Liver (tissue), 9 donors: ENCODE measurements around the gene CXCL6. TPM values are rescaled to one million over a fixed set of nuclear protein-coding genes. Genes with fewer than 3 reads are reported as not detected.

Experiments
- DNase-seq: peaks from one replicate; pipeline ENCODE4 v3.0.0-alpha.2; 2017; ENCODE audit warnings: low spot score
- H3K27ac ChIP-seq, 2 donors: one replicate each; pipeline ENCODE4 v1.7.0; 2013; ENCODE audit warnings: inconsistent platforms in 2 of 2, low read length in 2 of 2, control low read depth in 1 of 2, low read depth in 1 of 2, mild to moderate bottlenecking in 1 of 2
- H3K27me3 ChIP-seq, 4 donors: one replicate each; pipeline versions ENCODE4 v1.6.1 to v1.7.0; 2013; ENCODE audit warnings: low read length in 3 of 4, inconsistent platforms in 1 of 4, mild to moderate bottlenecking in 1 of 4, moderate library complexity in 1 of 4; ENCODE audit not compliant: control insufficient read depth in 4 of 4, insufficient read depth in 4 of 4
- H3K36me3 ChIP-seq, 4 donors: one replicate each; pipeline versions ENCODE4 v1.6.1 to v1.7.0; 2013; ENCODE audit warnings: low read length in 3 of 4, mild to moderate bottlenecking in 3 of 4, low read depth in 1 of 4, moderate library complexity in 1 of 4; ENCODE audit not compliant: control insufficient read depth in 4 of 4, insufficient read depth in 3 of 4
- H3K4me1 ChIP-seq, 4 donors: one replicate each; pipeline versions ENCODE4 v1.6.1 to v1.7.0; 2013; ENCODE audit warnings: low read length in 3 of 4, mild to moderate bottlenecking in 3 of 4, moderate library complexity in 1 of 4; ENCODE audit not compliant: control insufficient read depth in 4 of 4, insufficient read depth in 4 of 4
- H3K4me3 ChIP-seq, 3 donors: one replicate each; pipeline versions ENCODE4 v1.6.1 to v1.7.0; 2013; ENCODE audit warnings: low read length in 3 of 3, control low read depth in 1 of 3, low read depth in 1 of 3, mild to moderate bottlenecking in 1 of 3
- H3K9ac ChIP-seq, 2 donors: one replicate each; pipeline ENCODE4 v1.7.0; 2013; ENCODE audit warnings: low read length in 2 of 2, mild to moderate bottlenecking in 2 of 2, moderate library complexity in 2 of 2, control low read depth in 1 of 2, low read depth in 1 of 2
- H3K9me3 ChIP-seq, 4 donors: one replicate each; pipeline versions ENCODE4 v1.6.1 to v1.7.0; 2013; ENCODE audit warnings: low read length in 3 of 4; ENCODE audit not compliant: control insufficient read depth in 4 of 4
- EGR1 ChIP-seq, 2 donors: IDR thresholded peaks; 2 replicates each; pipeline ENCODE4 v1.6.1; 2016 to 2018; ENCODE audit warnings: antibody characterized with exemption in 2 of 2, low read depth in 2 of 2
- FOXA1 ChIP-seq: IDR thresholded peaks from 2 replicates; pipeline ENCODE4 v1.6.1; 2016; ENCODE audit warnings: antibody characterized with exemption
- FOXA2 ChIP-seq: IDR thresholded peaks from 2 replicates; pipeline ENCODE4 v1.6.1; 2016; ENCODE audit warnings: antibody characterized with exemption
- GABPA ChIP-seq, 2 donors: IDR thresholded peaks in 1 of 2; conservative IDR thresholded peaks in 1 of 2; 2 replicates each; pipeline ENCODE4 v1.6.1; 2016; ENCODE audit warnings: antibody characterized with exemption in 2 of 2, mild to moderate bottlenecking in 1 of 2, moderate library complexity in 1 of 2
- HNF4A ChIP-seq, 2 donors: conservative IDR thresholded peaks; 2 replicates each; pipeline ENCODE4 v1.6.1; 2016; ENCODE audit warnings: antibody characterized with exemption in 2 of 2, mild to moderate bottlenecking in 2 of 2
- HNF4G ChIP-seq: IDR thresholded peaks from 2 replicates; pipeline ENCODE4 v1.6.1; 2016; ENCODE audit warnings: antibody characterized with exemption
- JUND ChIP-seq, 2 donors: IDR thresholded peaks; 2 replicates each; pipeline ENCODE4 v1.6.1; 2016; ENCODE audit warnings: antibody characterized with exemption in 2 of 2
- MAX ChIP-seq: IDR thresholded peaks from 2 replicates; pipeline ENCODE4 v1.6.1; 2016; ENCODE audit warnings: antibody characterized with exemption
- NR2F2 ChIP-seq: IDR thresholded peaks from 2 replicates; pipeline ENCODE4 v1.6.1; 2016; ENCODE audit warnings: antibody characterized with exemption
- RAD21 ChIP-seq, 2 donors: IDR thresholded peaks; 2 replicates each; pipeline ENCODE4 v1.6.1; 2016; ENCODE audit warnings: antibody characterized with exemption in 2 of 2, mild to moderate bottlenecking in 2 of 2
- RXRA ChIP-seq, 2 donors: IDR thresholded peaks; 2 replicates each; pipeline ENCODE4 v1.6.1; 2017 to 2018; ENCODE audit warnings: antibody characterized with exemption in 2 of 2, mild to moderate bottlenecking in 1 of 2
- SP1 ChIP-seq: IDR thresholded peaks from 2 replicates; pipeline ENCODE4 v1.6.1; 2018; ENCODE audit warnings: antibody characterized with exemption, mild to moderate bottlenecking
- TAF1 ChIP-seq: conservative IDR thresholded peaks from 2 replicates; pipeline ENCODE4 v1.6.1; 2016; ENCODE audit warnings: antibody characterized with exemption, mild to moderate bottlenecking
- YY1 ChIP-seq: IDR thresholded peaks from 2 replicates; pipeline ENCODE4 v1.6.1; 2016; ENCODE audit warnings: antibody characterized with exemption, mild to moderate bottlenecking
- WGBS: extraction: QIAGEN DNeasy Blood & Tissue Kit; methylation state at CpG from one replicate; pipeline ENCODE4 v1.1.7; 2013; 5-methylcytosine and 5-hydroxymethylcytosine counted together
- polyA plus RNA-seq, 2 donors: library from polyadenylated mRNA; stranded (reverse) in 1 of 2; unstranded in 1 of 2; fragments of 200-250 nt in 1 of 2; fragments of >200 nt in 1 of 2; fragmentation: Nextera tagmentation in 1 of 2; extraction: Ambion mirVana in 1 of 2; gene quantifications; one replicate each; pipeline versions ENCODE4 v1.2.1 to v1.2.3, GENCODE V29; 2013 to 2015
- total RNA-seq, 2 donors: library from RNA; depleted of rRNA; stranded (reverse); fragments of >200 nt; gene quantifications; one replicate each; pipeline ENCODE4 v1.2.3, GENCODE V29; 2014
- TF ChIP-seq, protein P1 (sequence below): IDR thresholded peaks from 2 replicates; pipeline ENCODE4 v1.6.1; 2016; ENCODE audit warnings: antibody characterized with exemption
- TF ChIP-seq, protein P2 (sequence below): IDR thresholded peaks from 2 replicates; pipeline ENCODE4 v1.6.1; 2016; ENCODE audit warnings: antibody characterized with exemption, mild to moderate bottlenecking
- TF ChIP-seq, protein P3 (sequence below): IDR thresholded peaks from 2 replicates; pipeline ENCODE4 v1.6.1; 2016; ENCODE audit warnings: antibody characterized with exemption
- donor health status: healthy.
- donor health status: healthy.
- donor health status: healthy.
- donor health status: healthy.
- donor health status: healthy.

CXCL6 gene
- total and polyA plus RNA-seq, 4 donors = 0.19 to 5.5 (median 3.2) TPM

- TF ChIP-seq, protein P1, sequence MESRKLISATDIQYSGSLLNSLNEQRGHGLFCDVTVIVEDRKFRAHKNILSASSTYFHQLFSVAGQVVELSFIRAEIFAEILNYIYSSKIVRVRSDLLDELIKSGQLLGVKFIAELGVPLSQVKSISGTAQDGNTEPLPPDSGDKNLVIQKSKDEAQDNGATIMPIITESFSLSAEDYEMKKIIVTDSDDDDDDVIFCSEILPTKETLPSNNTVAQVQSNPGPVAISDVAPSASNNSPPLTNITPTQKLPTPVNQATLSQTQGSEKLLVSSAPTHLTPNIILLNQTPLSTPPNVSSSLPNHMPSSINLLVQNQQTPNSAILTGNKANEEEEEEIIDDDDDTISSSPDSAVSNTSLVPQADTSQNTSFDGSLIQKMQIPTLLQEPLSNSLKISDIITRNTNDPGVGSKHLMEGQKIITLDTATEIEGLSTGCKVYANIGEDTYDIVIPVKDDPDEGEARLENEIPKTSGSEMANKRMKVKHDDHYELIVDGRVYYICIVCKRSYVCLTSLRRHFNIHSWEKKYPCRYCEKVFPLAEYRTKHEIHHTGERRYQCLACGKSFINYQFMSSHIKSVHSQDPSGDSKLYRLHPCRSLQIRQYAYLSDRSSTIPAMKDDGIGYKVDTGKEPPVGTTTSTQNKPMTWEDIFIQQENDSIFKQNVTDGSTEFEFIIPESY = no peak
- TF ChIP-seq EGR1 (IDR thresholded peaks at IDR 0.05; ENCODE audit: low read depth in 2 of 2) = no peak
- TF ChIP-seq HNF4A (conservative IDR thresholded peaks at IDR 0.05) = no peak
Measured at GRCh38 chr4:73875401-73875800, 38.9 kb downstream of the CXCL6 start (continued).

GRCh38 chr4:73883306-73883705, 46.8 kb downstream of the CXCL6 start:
- no peak overlapping the region for H3K27ac ChIP-seq
- TF ChIP-seq YY1 (no peak), FOXA2 (no peak), HNF4A (conservative IDR thresholded peaks at IDR 0.05) (no peak), SP1 (no peak), RXRA (IDR thresholded peaks at IDR 0.05) (no peak), FOXA1 (no peak), HNF4G (no peak)
- TF ChIP-seq, protein P2, sequence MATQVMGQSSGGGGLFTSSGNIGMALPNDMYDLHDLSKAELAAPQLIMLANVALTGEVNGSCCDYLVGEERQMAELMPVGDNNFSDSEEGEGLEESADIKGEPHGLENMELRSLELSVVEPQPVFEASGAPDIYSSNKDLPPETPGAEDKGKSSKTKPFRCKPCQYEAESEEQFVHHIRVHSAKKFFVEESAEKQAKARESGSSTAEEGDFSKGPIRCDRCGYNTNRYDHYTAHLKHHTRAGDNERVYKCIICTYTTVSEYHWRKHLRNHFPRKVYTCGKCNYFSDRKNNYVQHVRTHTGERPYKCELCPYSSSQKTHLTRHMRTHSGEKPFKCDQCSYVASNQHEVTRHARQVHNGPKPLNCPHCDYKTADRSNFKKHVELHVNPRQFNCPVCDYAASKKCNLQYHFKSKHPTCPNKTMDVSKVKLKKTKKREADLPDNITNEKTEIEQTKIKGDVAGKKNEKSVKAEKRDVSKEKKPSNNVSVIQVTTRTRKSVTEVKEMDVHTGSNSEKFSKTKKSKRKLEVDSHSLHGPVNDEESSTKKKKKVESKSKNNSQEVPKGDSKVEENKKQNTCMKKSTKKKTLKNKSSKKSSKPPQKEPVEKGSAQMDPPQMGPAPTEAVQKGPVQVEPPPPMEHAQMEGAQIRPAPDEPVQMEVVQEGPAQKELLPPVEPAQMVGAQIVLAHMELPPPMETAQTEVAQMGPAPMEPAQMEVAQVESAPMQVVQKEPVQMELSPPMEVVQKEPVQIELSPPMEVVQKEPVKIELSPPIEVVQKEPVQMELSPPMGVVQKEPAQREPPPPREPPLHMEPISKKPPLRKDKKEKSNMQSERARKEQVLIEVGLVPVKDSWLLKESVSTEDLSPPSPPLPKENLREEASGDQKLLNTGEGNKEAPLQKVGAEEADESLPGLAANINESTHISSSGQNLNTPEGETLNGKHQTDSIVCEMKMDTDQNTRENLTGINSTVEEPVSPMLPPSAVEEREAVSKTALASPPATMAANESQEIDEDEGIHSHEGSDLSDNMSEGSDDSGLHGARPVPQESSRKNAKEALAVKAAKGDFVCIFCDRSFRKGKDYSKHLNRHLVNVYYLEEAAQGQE = no peak
- WGBS = 51% methylated on average over 1 of the region's 1 CpG

GRCh38 chr4:73885574-73886267, 49.2 kb downstream of the CXCL6 start:
- H3K9ac ChIP-seq = no peak overlapping the region
- no peaks in the 10 kb centered on the region for H3K9me3 ChIP-seq
- DNase-seq = no peak
- no peak overlapping the region for H3K27ac ChIP-seq
- H3K4me3 ChIP-seq = no peak overlapping the region
- no peaks in the 10 kb centered on the region for H3K27me3 ChIP-seq
- H3K36me3 ChIP-seq = no peaks in the 10 kb centered on the region
- H3K4me1 ChIP-seq = no peaks in the 10 kb centered on the region
- 76% methylated on average over 4 of the region's 4 CpGs for WGBS
- TF ChIP-seq MAX (no peak), JUND (IDR thresholded peaks at IDR 0.05) (no peak), FOXA1 (no peak), SP1 (no peak), TAF1 (no peak), HNF4G (no peak), RXRA (IDR thresholded peaks at IDR 0.05) (no peak), RAD21 (IDR thresholded peaks at IDR 0.05) (no peak), NR2F2 (no peak), GABPA (IDR thresholded peaks at IDR 0.05 in 1 of 2, conservative IDR thresholded peaks at IDR 0.05 in 1 of 2) (no peak), FOXA2 (no peak), HNF4A (conservative IDR thresholded peaks at IDR 0.05) (no peak), YY1 (no peak), EGR1 (IDR thresholded peaks at IDR 0.05; ENCODE audit: low read depth in 2 of 2) (no peak)
- TF ChIP-seq, protein P2 = no peak
- TF ChIP-seq, protein P3, sequence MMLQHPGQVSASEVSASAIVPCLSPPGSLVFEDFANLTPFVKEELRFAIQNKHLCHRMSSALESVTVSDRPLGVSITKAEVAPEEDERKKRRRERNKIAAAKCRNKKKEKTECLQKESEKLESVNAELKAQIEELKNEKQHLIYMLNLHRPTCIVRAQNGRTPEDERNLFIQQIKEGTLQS = no peak
- TF ChIP-seq, protein P1 = no peak

More at GRCh38 chr4:73883306-73883705, 46.8 kb downstream of the CXCL6 start:
- no peak overlapping the region for H3K4me3 ChIP-seq
- H3K9me3 ChIP-seq = no peaks in the 10 kb centered on the region
- H3K27me3 ChIP-seq = no peaks in the 10 kb centered on the region
- no peak overlapping the region for H3K9ac ChIP-seq
- no peaks in the 10 kb centered on the region for H3K36me3 ChIP-seq
- no peak for DNase-seq
- no peaks in the 10 kb centered on the region for H3K4me1 ChIP-seq
